Measurements from ENCODE around the gene IL27RA. TPM values are rescaled to one million over a fixed set of nuclear protein-coding genes. Genes with fewer than 3 reads are reported as not detected.

Gene IL27RA
- total RNA-seq, 2 donors from 2014 or later, result 10.3 to 10.8 TPM

DNA sequence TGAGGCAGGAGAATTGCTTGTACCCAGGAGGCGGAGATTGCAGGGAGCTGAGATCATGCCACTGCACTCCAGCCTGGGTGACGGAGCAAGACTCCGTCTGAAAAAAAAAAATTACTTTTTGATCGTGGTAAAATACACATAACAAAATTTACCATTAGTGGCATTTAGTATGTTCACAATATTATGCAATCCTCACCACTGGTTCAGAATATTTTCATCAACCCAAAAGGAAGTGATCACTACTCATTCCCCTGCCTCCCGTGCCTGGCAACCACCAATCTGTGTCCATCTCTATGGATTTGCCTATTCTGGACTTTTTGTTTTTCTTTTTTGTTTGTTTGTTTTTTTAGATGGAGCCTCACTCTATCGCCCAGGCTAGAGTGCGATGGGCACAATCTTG is 31.5 kb downstream of the IL27RA start:
- 92 to 94% methylated on average over 7 of the region's 7 CpGs for WGBS, 2 experiments (ENCODE audit: insufficient coverage in 1 of 2, insufficient read length in 1 of 2)
- TF ChIP-seq, protein P1, sequence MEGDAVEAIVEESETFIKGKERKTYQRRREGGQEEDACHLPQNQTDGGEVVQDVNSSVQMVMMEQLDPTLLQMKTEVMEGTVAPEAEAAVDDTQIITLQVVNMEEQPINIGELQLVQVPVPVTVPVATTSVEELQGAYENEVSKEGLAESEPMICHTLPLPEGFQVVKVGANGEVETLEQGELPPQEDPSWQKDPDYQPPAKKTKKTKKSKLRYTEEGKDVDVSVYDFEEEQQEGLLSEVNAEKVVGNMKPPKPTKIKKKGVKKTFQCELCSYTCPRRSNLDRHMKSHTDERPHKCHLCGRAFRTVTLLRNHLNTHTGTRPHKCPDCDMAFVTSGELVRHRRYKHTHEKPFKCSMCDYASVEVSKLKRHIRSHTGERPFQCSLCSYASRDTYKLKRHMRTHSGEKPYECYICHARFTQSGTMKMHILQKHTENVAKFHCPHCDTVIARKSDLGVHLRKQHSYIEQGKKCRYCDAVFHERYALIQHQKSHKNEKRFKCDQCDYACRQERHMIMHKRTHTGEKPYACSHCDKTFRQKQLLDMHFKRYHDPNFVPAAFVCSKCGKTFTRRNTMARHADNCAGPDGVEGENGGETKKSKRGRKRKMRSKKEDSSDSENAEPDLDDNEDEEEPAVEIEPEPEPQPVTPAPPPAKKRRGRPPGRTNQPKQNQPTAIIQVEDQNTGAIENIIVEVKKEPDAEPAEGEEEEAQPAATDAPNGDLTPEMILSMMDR (conservative IDR thresholded peaks at IDR 0.05), result no peak
- Histone ChIP-seq H3K36me3 (ENCODE audit: control insufficient read depth, insufficient read depth, low read length) (no peaks in the 10 kb centered on the region), H3K4me1 (ENCODE audit: control insufficient read depth, insufficient read depth, low read length) (no peaks in the 10 kb centered on the region), H3K9ac (ENCODE audit: extremely low read depth, low read length, poor library complexity, severe bottlenecking) (no peak overlapping the region), H3K9me3 (ENCODE audit: control insufficient read depth, low read length) (no peaks in the 10 kb centered on the region), H3K27ac (ENCODE audit: low read depth, low read length) (no peak overlapping the region), H3K4me3 (ENCODE audit: low read length) (no peak overlapping the region), H3K27me3 (ENCODE audit: control insufficient read depth, insufficient read depth, low read length, poor library complexity, severe bottlenecking) (peaks cover 16% of the 10 kb centered on the region)
- Mint-ChIP-seq H3K9me3 (no peaks in the 10 kb centered on the region), H3K4me1 (no peaks in the 10 kb centered on the region), H3K4me3 (no peak overlapping the region), H3K27me3 (ENCODE audit: insufficient read depth) (peaks cover 26% of the 10 kb centered on the region), H3K27ac (no peak overlapping the region), H3K36me3 (ENCODE audit: low read depth) (no peaks in the 10 kb centered on the region)
- DNase-seq, result no peak

DNA sequence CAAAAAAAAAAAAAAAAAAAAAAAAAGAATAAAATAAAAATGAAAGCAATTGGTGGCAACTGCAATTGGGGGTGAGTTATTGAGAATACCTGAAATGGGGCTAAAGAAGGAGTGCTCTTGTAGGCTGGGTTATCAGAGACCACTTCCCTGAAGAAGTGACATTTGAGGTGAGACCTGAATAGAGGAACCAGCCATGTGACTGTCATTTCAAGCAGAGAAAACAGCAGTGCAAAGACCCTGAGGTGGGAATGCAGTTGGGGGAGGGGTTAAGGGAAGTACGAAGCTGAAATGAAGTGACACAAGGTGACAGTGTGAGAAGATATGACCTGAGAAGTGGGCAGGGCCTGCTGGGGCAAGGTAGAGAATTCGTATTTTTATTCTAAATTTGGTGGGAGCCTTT is 34.6 kb downstream of the IL27RA start:
- H3K4me1 ChIP-seq (ENCODE audit: control insufficient read depth, insufficient read depth, low read length), result no peaks in the 10 kb centered on the region
- H3K9me3 Mint-ChIP-seq, result no peaks in the 10 kb centered on the region
- no peak overlapping the region for H3K27ac ChIP-seq (ENCODE audit: low read depth, low read length)
- DNase-seq, result no peak
- H3K36me3 ChIP-seq (ENCODE audit: control insufficient read depth, insufficient read depth, low read length), result no peaks in the 10 kb centered on the region
- no peaks in the 10 kb centered on the region for H3K27me3 ChIP-seq (ENCODE audit: control insufficient read depth, insufficient read depth, low read length, poor library complexity, severe bottlenecking)
- TF ChIP-seq, protein P1 (conservative IDR thresholded peaks at IDR 0.05), result no peak
- no peak overlapping the region for H3K9ac ChIP-seq (ENCODE audit: extremely low read depth, low read length, poor library complexity, severe bottlenecking)
- H3K36me3 Mint-ChIP-seq (ENCODE audit: low read depth), result no peaks in the 10 kb centered on the region
- H3K4me1 Mint-ChIP-seq, result no peaks in the 10 kb centered on the region
- no peaks in the 10 kb centered on the region for H3K9me3 ChIP-seq (ENCODE audit: control insufficient read depth, low read length)
- H3K27me3 Mint-ChIP-seq (ENCODE audit: insufficient read depth), result peaks cover 13% of the 10 kb centered on the region
- H3K4me3 ChIP-seq (ENCODE audit: low read length), result no peak overlapping the region
- WGBS, 2 experiments (ENCODE audit: insufficient coverage in 1 of 2, insufficient read length in 1 of 2), result 64% methylated on average over 2 of the region's 2 CpGs; no CpG with 5 or more reads in 1 of the 2 experiments
- H3K4me3 Mint-ChIP-seq, result no peak overlapping the region
- no peak overlapping the region for H3K27ac Mint-ChIP-seq

GRCh38 chr19:14070268-14071050 is 38.9 kb downstream of the IL27RA start:
- DNase-seq, result no peak
- H3K4me3 Mint-ChIP-seq, result no peak overlapping the region
- no peak overlapping the region for H3K27ac ChIP-seq (ENCODE audit: low read depth, low read length)
- TF ChIP-seq, protein P1 (conservative IDR thresholded peaks at IDR 0.05), result no peak
- H3K36me3 ChIP-seq (ENCODE audit: control insufficient read depth, insufficient read depth, low read length), result no peaks in the 10 kb centered on the region
- H3K9me3 ChIP-seq (ENCODE audit: control insufficient read depth, low read length), result no peaks in the 10 kb centered on the region
- peaks cover 40% of the 10 kb centered on the region for H3K27me3 Mint-ChIP-seq (ENCODE audit: insufficient read depth)
- H3K36me3 Mint-ChIP-seq (ENCODE audit: low read depth), result no peaks in the 10 kb centered on the region
- H3K4me1 ChIP-seq (ENCODE audit: control insufficient read depth, insufficient read depth, low read length), result no peaks in the 10 kb centered on the region
- no peak overlapping the region for H3K27ac Mint-ChIP-seq
- H3K9me3 Mint-ChIP-seq, result no peaks in the 10 kb centered on the region
- no peak overlapping the region for H3K4me3 ChIP-seq (ENCODE audit: low read length)
- peaks cover 1% of the 10 kb centered on the region for H3K4me1 Mint-ChIP-seq
- H3K27me3 ChIP-seq (ENCODE audit: control insufficient read depth, insufficient read depth, low read length, poor library complexity, severe bottlenecking), result peaks cover 35% of the 10 kb centered on the region
- no peak overlapping the region for H3K9ac ChIP-seq (ENCODE audit: extremely low read depth, low read length, poor library complexity, severe bottlenecking)
- 95% methylated on average over 34 to 43 of the region's 43 CpGs for whole genome bisulfite sequencing, 2 experiments (ENCODE audit: insufficient coverage in 1 of 2, insufficient read length in 1 of 2)
